GM08714 (cell line): ENCODE measurements around the gene METTL8.

Experiments used
- H3K4me3 ChIP-seq: fragments of 200-500 bp; sonication (Bioruptor generic); 2 replicates; pipeline ENCODE4 v1.5.1; 2014; ENCODE audit warnings: mild to moderate bottlenecking, low read length, inconsistent platforms
- ZNF274 ChIP-seq: IDR thresholded peaks from 2 replicates; pipeline ENCODE4 v1.6.1; 2012; ENCODE audit warnings: mild to moderate bottlenecking, low read depth, low read length

Gene METTL8

DNA sequence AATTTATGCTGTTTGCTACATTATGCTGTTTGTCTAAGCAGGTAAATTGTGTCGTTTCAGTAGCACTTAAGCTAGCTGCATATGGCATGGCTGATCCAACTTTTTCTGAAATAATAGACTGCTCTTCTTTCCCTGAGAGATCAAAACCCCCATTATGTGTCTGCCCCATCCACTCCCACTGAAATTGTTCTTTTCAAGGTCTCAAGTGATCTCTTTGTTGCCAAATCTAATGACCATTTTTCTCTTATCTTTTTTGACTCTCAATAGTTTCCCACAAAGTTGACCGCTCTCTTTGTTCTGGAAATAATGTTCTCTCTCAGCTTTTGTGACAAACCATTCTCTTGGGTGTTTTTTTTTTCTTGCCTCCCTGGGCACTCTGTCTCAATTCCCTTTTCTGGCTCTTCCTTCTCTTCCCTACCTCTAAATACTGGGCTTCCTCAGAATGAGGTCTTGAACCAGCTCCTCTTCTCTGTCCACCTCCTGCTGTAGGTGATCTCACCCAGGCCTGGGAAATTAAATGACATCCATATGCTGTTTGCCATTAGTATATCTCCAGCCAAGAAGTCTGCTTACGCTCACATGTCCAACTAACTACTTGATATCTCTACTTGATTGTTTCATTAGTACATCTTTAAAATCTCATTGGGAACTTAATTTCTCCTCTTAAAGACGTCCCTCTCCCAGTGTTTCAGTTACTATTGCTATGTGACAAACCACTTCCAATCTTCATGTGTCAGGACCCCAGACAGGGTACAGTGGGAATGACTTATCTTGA lies 165.7 kb downstream of the METTL8 start:
- TF ChIP-seq ZNF274: no peak
- no peak overlapping the region for H3K4me3 ChIP-seq
